GM21737 (cell line): ENCODE results near the gene RNF150.

Source experiments
- ATAC-seq: cut with Tn5 transposase; IDR thresholded peaks from one replicate; pipeline ENCODE4 v1.9.1; 2021; ENCODE audit warnings: mild to moderate bottlenecking, moderate library complexity; ENCODE audit not compliant: unreplicated experiment

Gene RNF150

GRCh38 chr4:140870427-140870826, 262.8 kb downstream of the RNF150 start:
- ATAC-seq = no peak

GRCh38 chr4:140869446-140869845, 263.8 kb downstream of the RNF150 start:
- no peak for ATAC-seq

- no peak for ATAC-seq
Observed at GRCh38 chr4:140867356-140867755, 265.9 kb downstream of the RNF150 start.

- ATAC-seq = no peak
Observed at GRCh38 chr4:140866492-140867005, 266.7 kb downstream of the RNF150 start.

- ATAC-seq = no peak
Observed at GRCh38 chr4:140865253-140866217, 267.7 kb downstream of the RNF150 start.

GRCh38 chr4:140863197-140863596, 270.1 kb downstream of the RNF150 start:
- no peak for ATAC-seq

- ATAC-seq = no peak
Observed at GRCh38 chr4:140862177-140862442, 271.2 kb downstream of the RNF150 start.

GRCh38 chr4:140861359-140862176, 271.7 kb downstream of the RNF150 start:
- ATAC-seq = no peak

- ATAC-seq = no peak
Observed at GRCh38 chr4:140858897-140859296, 274.4 kb downstream of the RNF150 start.

- ATAC-seq = no peak
Observed at GRCh38 chr4:140857111-140857510, 276.2 kb downstream of the RNF150 start.

GRCh38 chr4:140856621-140857062, 276.6 kb downstream of the RNF150 start:
- no peak for ATAC-seq

- ATAC-seq = no peak
Observed at GRCh38 chr4:140854168-140854567, 279.1 kb downstream of the RNF150 start.

GRCh38 chr4:140851804-140852203, 281.5 kb downstream of the RNF150 start:
- ATAC-seq = no peak

- no peak for ATAC-seq
Observed at GRCh38 chr4:140851032-140851636, 282.1 kb downstream of the RNF150 start.

- no peak for ATAC-seq
Observed at GRCh38 chr4:140849526-140849925, 283.7 kb downstream of the RNF150 start.

- ATAC-seq = no peak
Observed at GRCh38 chr4:140846736-140847135, 286.5 kb downstream of the RNF150 start.

- no peak for ATAC-seq
Observed at GRCh38 chr4:140844061-140844460, 289.2 kb downstream of the RNF150 start.

GRCh38 chr4:140841186-140841585, 292.1 kb downstream of the RNF150 start:
- no peak for ATAC-seq

- no peak for ATAC-seq
Observed at GRCh38 chr4:140839888-140840790, 293.1 kb downstream of the RNF150 start.

GRCh38 chr4:140839406-140839805, 293.9 kb downstream of the RNF150 start:
- ATAC-seq = no peak
